SK-N-SH treated with all-trans-retinoic acid at 6 μM for 48 hours (cell line): Measurements from ENCODE around the gene ARHGEF10L.

Source experiments
- CREB5 ChIP-seq: fragments of 250-450 bp; sonication (Bioruptor Pico); IDR thresholded peaks from 2 replicates; pipeline ENCODE4 v1.5.1; 2020; ENCODE audit warnings: low read depth, mild to moderate bottlenecking, moderate library complexity
- ISL1 ChIP-seq: fragments of 250-450 bp; sonication (Bioruptor Pico); IDR thresholded peaks from 2 replicates; pipeline ENCODE4 v2.1.2; 2022; ENCODE audit warnings: mild to moderate bottlenecking, moderate library complexity
- PATZ1 ChIP-seq: fragments of 250-450 bp; sonication (Bioruptor Pico); IDR thresholded peaks from 2 replicates; pipeline ENCODE4 v1.8.0; 2020; ENCODE audit warnings: mild to moderate bottlenecking, moderate library complexity, borderline replicate concordance
- ZFP30 ChIP-seq: fragments of 450-650 bp; formaldehyde crosslinking; IDR thresholded peaks from 2 replicates; pipeline ENCODE4 v1.5.0; 2022; ENCODE audit warnings: mild to moderate bottlenecking, moderate library complexity

- TF ChIP-seq ZFP30 (CRISPR knock-in tag) (no peak), PATZ1 (no peak), ISL1 (CRISPR knock-in tag) (no peak), CREB5 (no peak)
These were observed 75.1 kb downstream of the ARHGEF10L start for GRCh38 chr1:17614586-17614985.
